SK-N-SH treated with all-trans-retinoic acid at 6 μM for 48 hours (cell line): Measurements from ENCODE around the gene DSCAM.

Experiments
- ARNTL ChIP-seq: fragments of 450-650 bp; formaldehyde crosslinking; IDR thresholded peaks from 2 replicates; pipeline ENCODE4 v1.5.0; 2020; ENCODE audit warnings: low read depth, mild to moderate bottlenecking, moderate library complexity, borderline replicate concordance
- GLIS3 ChIP-seq: fragments of 250-450 bp; sonication (Bioruptor Pico); IDR thresholded peaks from 2 replicates; pipeline ENCODE4 v1.5.0; 2020; ENCODE audit warnings: mild to moderate bottlenecking, moderate library complexity
- PPARA ChIP-seq: fragments of 250-450 bp; sonication (Bioruptor Pico); IDR thresholded peaks from 2 replicates; pipeline ENCODE4 v1.5.0; 2020; ENCODE audit warnings: mild to moderate bottlenecking, borderline replicate concordance
- RARB ChIP-seq: fragments of 250-450 bp; sonication (Bioruptor Pico); IDR thresholded peaks from 2 replicates; pipeline ENCODE4 v1.8.0; 2021; ENCODE audit warnings: mild to moderate bottlenecking, moderate library complexity
- ZNF565 ChIP-seq: fragments of 450-650 bp; formaldehyde crosslinking; conservative IDR thresholded peaks from 2 replicates; pipeline ENCODE4 v1.5.0; 2020; ENCODE audit warnings: low read depth, mild to moderate bottlenecking, moderate library complexity
- TF ChIP-seq, protein P1 (sequence below): fragments of 250-450 bp; sonication (Bioruptor Pico); IDR thresholded peaks from 2 replicates; pipeline ENCODE4 v1.5.1; 2020; ENCODE audit warnings: low read depth, mild to moderate bottlenecking, moderate library complexity
- TF ChIP-seq, protein P2 (sequence below): fragments of 250-450 bp; sonication (Bioruptor Pico); IDR thresholded peaks from 2 replicates; pipeline ENCODE4 v1.8.0; 2020; ENCODE audit warnings: mild to moderate bottlenecking, moderate library complexity, borderline replicate concordance

DNA sequence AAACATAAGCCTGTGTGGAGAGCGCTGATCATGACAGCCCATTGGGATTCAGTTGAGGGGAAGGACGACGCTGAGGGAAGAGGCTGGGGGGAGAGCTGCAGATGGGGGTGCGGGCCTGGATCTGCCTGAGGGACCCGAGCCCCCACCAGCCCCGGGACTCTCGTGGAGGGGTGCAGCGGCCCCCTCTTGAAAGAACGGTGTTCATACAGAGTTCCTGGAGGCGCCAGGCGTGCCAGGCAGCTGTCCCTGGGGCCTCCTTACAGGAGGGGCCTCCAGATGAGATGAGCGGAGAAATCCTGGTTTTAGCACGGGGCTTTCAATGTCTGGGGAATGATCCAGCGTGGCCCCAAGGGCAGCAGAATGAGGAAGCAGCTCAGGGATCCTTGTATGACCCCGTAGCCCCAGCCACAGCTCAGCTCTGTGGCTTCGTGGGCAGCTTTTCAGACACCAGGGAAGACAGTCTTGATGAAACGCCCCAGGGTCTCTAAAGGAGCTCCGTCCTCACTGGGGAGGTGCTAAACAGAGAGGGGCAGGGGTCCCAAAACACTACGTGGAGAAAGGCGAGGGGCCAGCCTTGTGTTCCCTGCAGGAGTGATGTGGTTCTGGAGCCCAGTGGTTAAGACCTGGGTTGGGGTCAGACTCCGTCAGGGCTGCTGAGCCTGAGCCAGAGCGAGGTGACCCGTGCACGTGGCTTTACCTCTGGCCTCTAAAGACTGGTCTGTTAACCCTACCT is 7.2 kb upstream of the DSCAM start:
- TF ChIP-seq RARB (no peak), ZNF565 (CRISPR knock-in tag) (no peak), PPARA (no peak), ARNTL (CRISPR knock-in tag) (no peak), GLIS3 (CRISPR knock-in tag) (no peak)
- TF ChIP-seq, protein P1, sequence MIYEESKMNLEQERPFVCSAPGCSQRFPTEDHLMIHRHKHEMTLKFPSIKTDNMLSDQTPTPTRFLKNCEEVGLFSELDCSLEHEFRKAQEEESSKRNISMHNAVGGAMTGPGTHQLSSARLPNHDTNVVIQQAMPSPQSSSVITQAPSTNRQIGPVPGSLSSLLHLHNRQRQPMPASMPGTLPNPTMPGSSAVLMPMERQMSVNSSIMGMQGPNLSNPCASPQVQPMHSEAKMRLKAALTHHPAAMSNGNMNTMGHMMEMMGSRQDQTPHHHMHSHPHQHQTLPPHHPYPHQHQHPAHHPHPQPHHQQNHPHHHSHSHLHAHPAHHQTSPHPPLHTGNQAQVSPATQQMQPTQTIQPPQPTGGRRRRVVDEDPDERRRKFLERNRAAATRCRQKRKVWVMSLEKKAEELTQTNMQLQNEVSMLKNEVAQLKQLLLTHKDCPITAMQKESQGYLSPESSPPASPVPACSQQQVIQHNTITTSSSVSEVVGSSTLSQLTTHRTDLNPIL (CRISPR knock-in tag): no peak
- TF ChIP-seq, protein P2, sequence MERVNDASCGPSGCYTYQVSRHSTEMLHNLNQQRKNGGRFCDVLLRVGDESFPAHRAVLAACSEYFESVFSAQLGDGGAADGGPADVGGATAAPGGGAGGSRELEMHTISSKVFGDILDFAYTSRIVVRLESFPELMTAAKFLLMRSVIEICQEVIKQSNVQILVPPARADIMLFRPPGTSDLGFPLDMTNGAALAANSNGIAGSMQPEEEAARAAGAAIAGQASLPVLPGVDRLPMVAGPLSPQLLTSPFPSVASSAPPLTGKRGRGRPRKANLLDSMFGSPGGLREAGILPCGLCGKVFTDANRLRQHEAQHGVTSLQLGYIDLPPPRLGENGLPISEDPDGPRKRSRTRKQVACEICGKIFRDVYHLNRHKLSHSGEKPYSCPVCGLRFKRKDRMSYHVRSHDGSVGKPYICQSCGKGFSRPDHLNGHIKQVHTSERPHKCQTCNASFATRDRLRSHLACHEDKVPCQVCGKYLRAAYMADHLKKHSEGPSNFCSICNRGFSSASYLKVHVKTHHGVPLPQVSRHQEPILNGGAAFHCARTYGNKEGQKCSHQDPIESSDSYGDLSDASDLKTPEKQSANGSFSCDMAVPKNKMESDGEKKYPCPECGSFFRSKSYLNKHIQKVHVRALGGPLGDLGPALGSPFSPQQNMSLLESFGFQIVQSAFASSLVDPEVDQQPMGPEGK (CRISPR knock-in tag): no peak
